IMR-90 (cell line): ENCODE results near the gene TECTB. TPM values are rescaled to one million over a fixed set of nuclear protein-coding genes. Genes with fewer than 3 reads are reported as not detected.

Experiments
- ATAC-seq: fragments of 200-7000 bp; cut with Tn5 transposase; 2 replicates; pipeline ENCODE4 v1.9.1; 2020; ENCODE audit warnings: low read depth, mild to moderate bottlenecking, moderate library complexity
- BruUV-seq: library from RNA; stranded (reverse); fragments of 400-500 nt; replicated peaks from 2 replicates; lab custom pipeline; 2021; lab: Mats Ljungman, UMichigan
- CTCF ChIA-PET: fragments of 300-600 bp; formaldehyde crosslinking; extraction: SDS; loops from one replicate; lab custom pipeline; 2021; ENCODE audit warnings: antibody characterized with exemption; lab: Yijun Ruan, JAX
- POLR2A ChIA-PET: fragments of 300-600 bp; sonication (Branson Sonifier 250); formaldehyde crosslinking; loops from one replicate; lab custom pipeline; 2022; ENCODE audit warnings: antibody characterized with exemption; ENCODE audit not compliant: unreplicated experiment; lab: Charles Lee
- DNase-seq: peaks from one replicate; pipeline ENCODE4 v3.0.0; 2013
- H2AFZ ChIP-seq: replicated peaks from 2 replicates; pipeline ENCODE3; 2013; ENCODE audit warnings: low read length, mild to moderate bottlenecking; ENCODE audit not compliant: poor library complexity
- H2AK5ac ChIP-seq: 2 replicates; pipeline ENCODE4 v1.6.1; 2013; ENCODE audit warnings: low read depth, low read length, inconsistent platforms
- H2AK9ac ChIP-seq: replicated peaks from 2 replicates; pipeline ENCODE3; 2013; ENCODE audit warnings: mild to moderate bottlenecking, low read depth, low read length, moderate library complexity; ENCODE audit not compliant: poor library complexity
- H2BK120ac ChIP-seq: 2 replicates; pipeline ENCODE4 v1.6.1; 2013; ENCODE audit warnings: low read depth, low read length, inconsistent platforms
- H2BK15ac ChIP-seq: 3 replicates; pipeline ENCODE4 v1.6.1; 2013; ENCODE audit warnings: low read depth, low read length, inconsistent platforms
- H2BK20ac ChIP-seq: 2 replicates; pipeline ENCODE4 v1.6.1; 2013; ENCODE audit warnings: low read depth, mild to moderate bottlenecking, inconsistent platforms, low read length, moderate library complexity
- H2BK5ac ChIP-seq: 2 replicates; pipeline ENCODE4 v1.6.1; 2013; ENCODE audit warnings: mild to moderate bottlenecking, low read depth, low read length, inconsistent platforms; ENCODE audit not compliant: poor library complexity, severe bottlenecking
- H3K14ac ChIP-seq: replicated peaks from 2 replicates; pipeline ENCODE4 v1.6.1; 2013; ENCODE audit warnings: low read depth, low read length, inconsistent platforms
- H3K18ac ChIP-seq: 2 replicates; pipeline ENCODE4 v1.6.1; 2013; ENCODE audit warnings: low read depth, low read length, control low read depth
- H3K23ac ChIP-seq: 2 replicates; pipeline ENCODE4 v1.6.1; 2013; ENCODE audit warnings: low read depth, low read length, inconsistent platforms
- H3K27ac ChIP-seq: 2 replicates; pipeline ENCODE4 v1.5.1; 2013; ENCODE audit warnings: mild to moderate bottlenecking, control low read depth, low read length; ENCODE audit not compliant: insufficient read depth
- H3K27me3 ChIP-seq: 2 replicates; pipeline ENCODE4 v1.6.1; 2013; ENCODE audit warnings: low read length; ENCODE audit not compliant: control insufficient read depth, insufficient read depth
- H3K36me3 ChIP-seq: 2 replicates; pipeline ENCODE4 v1.6.1; 2013; ENCODE audit warnings: low read length, mixed read lengths; ENCODE audit not compliant: control insufficient read depth, insufficient read depth
- H3K4ac ChIP-seq: 2 replicates; pipeline ENCODE4 v1.6.1; 2013; ENCODE audit warnings: low read depth, low read length, inconsistent platforms
- H3K4me1 ChIP-seq: 2 replicates; pipeline ENCODE4 v1.6.1; 2013; ENCODE audit warnings: low read length, mixed read lengths; ENCODE audit not compliant: control insufficient read depth, insufficient read depth
- H3K4me2 ChIP-seq: 2 replicates; pipeline ENCODE4 v1.6.1; 2013; ENCODE audit warnings: low read depth, mild to moderate bottlenecking, control low read depth, low read length, moderate library complexity
- H3K4me3 ChIP-seq: 2 replicates; pipeline ENCODE4 v1.5.1; 2013; ENCODE audit warnings: low read depth, mild to moderate bottlenecking, control low read depth, low read length, moderate library complexity; ENCODE audit not compliant: insufficient read depth
- H3K56ac ChIP-seq: 2 replicates; pipeline ENCODE4 v1.6.1; 2013; ENCODE audit warnings: low read length, inconsistent platforms; ENCODE audit not compliant: insufficient read depth; ENCODE audit errors: extremely low read depth
- H3K79me1 ChIP-seq, 2 experiments: 2 replicates each; pipeline ENCODE4 v1.6.1; 2013; ENCODE audit warnings: low read length in 2 of 2, inconsistent platforms in 1 of 2, low read depth in 1 of 2
- H3K9ac ChIP-seq: 2 replicates; pipeline ENCODE4 v1.6.1; 2013; ENCODE audit warnings: low read depth, low read length, control low read depth
- H3K9me1 ChIP-seq: 2 replicates; pipeline ENCODE4 v1.6.1; 2013; ENCODE audit warnings: low read length, inconsistent platforms; ENCODE audit not compliant: insufficient read depth
- H3K9me3 ChIP-seq: 2 replicates; pipeline ENCODE4 v1.6.1; 2013; ENCODE audit warnings: low read length; ENCODE audit not compliant: control insufficient read depth, insufficient read depth
- H4K20me1 ChIP-seq: 2 replicates; pipeline ENCODE4 v1.6.1; 2013; ENCODE audit warnings: low read length, inconsistent platforms; ENCODE audit not compliant: insufficient read depth
- H4K5ac ChIP-seq: 2 replicates; pipeline ENCODE4 v1.6.1; 2013; ENCODE audit warnings: mild to moderate bottlenecking, low read depth, low read length, control low read depth
- H4K8ac ChIP-seq, 2 experiments: 2 replicates each; pipeline ENCODE4 v1.6.1; 2013; ENCODE audit warnings: low read depth in 2 of 2, low read length in 2 of 2, control low read depth in 1 of 2, inconsistent platforms in 1 of 2
- H4K91ac ChIP-seq: 2 replicates; pipeline ENCODE4 v1.6.1; 2013; ENCODE audit warnings: low read depth, low read length, inconsistent platforms; ENCODE audit not compliant: insufficient read depth
- CEBPB ChIP-seq: IDR thresholded peaks from 2 replicates; pipeline ENCODE4 v1.6.1; 2012; ENCODE audit warnings: low read depth, low read length, improper control_type of control experiment
- CHD1 ChIP-seq: IDR thresholded peaks from 2 replicates; pipeline ENCODE4 v1.6.1; 2012; ENCODE audit warnings: low read depth, low read length, improper control_type of control experiment
- ELK1 ChIP-seq: fragments of 150-350 bp; IDR thresholded peaks from 2 replicates; pipeline ENCODE4 v1.6.1; 2016; ENCODE audit warnings: low read depth, mild to moderate bottlenecking, low read length, moderate library complexity, borderline replicate concordance
- MAFK ChIP-seq: IDR thresholded peaks from 2 replicates; pipeline ENCODE4 v1.6.1; 2012; ENCODE audit warnings: low read depth, low read length, improper control_type of control experiment
- MAZ ChIP-seq: IDR thresholded peaks from 2 replicates; pipeline ENCODE4 v1.6.1; 2012; ENCODE audit warnings: low read depth, mild to moderate bottlenecking, low read length, improper control_type of control experiment, moderate library complexity, borderline replicate concordance
- RCOR1 ChIP-seq: IDR thresholded peaks from 2 replicates; pipeline ENCODE4 v1.6.1; 2012; ENCODE audit warnings: mild to moderate bottlenecking, low read length, improper control_type of control experiment; ENCODE audit not compliant: insufficient replicate concordance
- SMC3 ChIP-seq: fragments of 150-350 bp; IDR thresholded peaks from 2 replicates; pipeline ENCODE4 v1.6.1; 2016; ENCODE audit warnings: low read depth, mild to moderate bottlenecking, antibody characterized with exemption, low read length, moderate library complexity
- WGBS, 2 experiments: methylation state at CpG; one replicate each; pipeline versions ENCODE4 v1.1.5 to v1.1.7; 2013; ENCODE audit warnings: missing lambda C conversion rate in 2 of 2; ENCODE audit not compliant: insufficient read length in 1 of 2; ENCODE audit errors: extremely low coverage in 2 of 2; 5-methylcytosine and 5-hydroxymethylcytosine counted together
- dilution Hi-C: fragments of 300-500 bp; cut with HindIII; formaldehyde crosslinking; loops from one replicate; pipeline ENCODE4 v1.14.3; 2018; ENCODE audit warnings: low sequenced_read_pairs; ENCODE audit not compliant: unreplicated experiment
- in situ Hi-C: fragments of 300-500 bp; cut with MboI; formaldehyde crosslinking; loops from 3 replicates; pipeline ENCODE4 v1.14.3; 2019; ENCODE audit warnings: low sequenced_read_pairs, inconsistent platforms, mixed read lengths
- intact Hi-C: fragments of 100-400 bp; cut with micrococcal nuclease; formaldehyde crosslinking; loops from 2 replicates; pipeline ENCODE4 v1.10.0; 2022
- polyA plus RNA-seq, 3 experiments: library from polyadenylated mRNA; depleted of rRNA; stranded (reverse); fragments of >200 nt; gene quantifications; 2 replicates each; pipeline ENCODE4 v1.2.3, GENCODE V29; 2012; ENCODE audit warnings: low replicate concordance in 1 of 3
- total RNA-seq: library from RNA; depleted of rRNA; stranded (reverse); fragments of >200 nt; gene quantifications from 2 replicates; pipeline ENCODE4 v1.2.3, GENCODE V29; 2012

TECTB gene
- total and polyA plus RNA-seq, 2 of the 4 experiments (the other 2 are of a cell fraction) = not detected

- H3K4me3 ChIP-seq = no peak overlapping the region
- dilution Hi-C loops = no loop called here
These were observed 43.9 kb upstream of the TECTB start for GRCh38 chr10:112239347-112239746.

More at GRCh38 chr10:112239347-112239746, 43.9 kb upstream of the TECTB start:
- no peaks in the 10 kb centered on the region; the same call in 1 of the 2 replicates for H3K4me1 ChIP-seq
- H3K56ac ChIP-seq = no peak overlapping the region
- TF ChIP-seq MAFK (no peak), ELK1 (no peak), CEBPB (no peak), MAZ (no peak), SMC3 (no peak), CHD1 (no peak), RCOR1 (no peak)
- H2BK20ac ChIP-seq = no peak overlapping the region
- no peak for DNase-seq
- no peak for ATAC-seq
- no peak overlapping the region for H2BK5ac ChIP-seq
- intact Hi-C loops (no loop called here), in situ Hi-C loops (no loop called here)
- H3K14ac ChIP-seq = no peak overlapping the region
- CTCF ChIA-PET = no interaction called here
- no peaks in the 10 kb centered on the region for H3K27me3 ChIP-seq
- 93% methylated on average over 2 of the region's 5 CpGs; no CpG with 5 or more reads in 1 of the 2 experiments for WGBS, 2 experiments
- H4K91ac ChIP-seq = no peak overlapping the region
- no peak overlapping the region for H4K5ac ChIP-seq
- no peak overlapping the region for H2AFZ ChIP-seq
- H4K20me1 ChIP-seq = no peaks in the 10 kb centered on the region
- H3K79me1 ChIP-seq = no peaks in the 10 kb centered on the region
- H3K9ac ChIP-seq = no peak overlapping the region
- no peak overlapping the region for H3K18ac ChIP-seq
- no peaks in the 10 kb centered on the region for H3K9me1 ChIP-seq
- H2BK15ac ChIP-seq = no peak overlapping the region
- H3K36me3 ChIP-seq = no peaks in the 10 kb centered on the region
- H2BK120ac ChIP-seq = no peak overlapping the region
- peaks cover 10% of the 10 kb centered on the region for H3K9me3 ChIP-seq
- no TSS peak for BruUV-seq
- no peak overlapping the region for H3K23ac ChIP-seq
- POLR2A ChIA-PET = no interaction called here
- no peak overlapping the region for H3K4me2 ChIP-seq
- no peak overlapping the region for H3K27ac ChIP-seq
- no peak overlapping the region for H3K4ac ChIP-seq
- no peak overlapping the region for H4K8ac ChIP-seq
- H2AK5ac ChIP-seq = no peak overlapping the region
- H2AK9ac ChIP-seq = no peak overlapping the region
